Right lobe of liver (tissue), 6 donors: ENCODE data around the gene PKD1. TPM values are rescaled to one million over a fixed set of nuclear protein-coding genes. Genes with fewer than 3 reads are reported as not detected.

Source experiments
- ATAC-seq, 4 donors: fragments of 200-7000 bp; cut with Tn5 transposase; one replicate each; pipeline ENCODE4 v1.9.1; 2020; ENCODE audit warnings: mild to moderate bottlenecking in 4 of 4, moderate library complexity in 4 of 4
- DNase-seq, 3 donors: peaks; one replicate each; pipeline ENCODE4 v3.0.0-alpha.2; 2020
- H3K27ac ChIP-seq, 3 donors: fragments of 200-600 bp; one replicate each; pipeline ENCODE4 v1.8.0; 2022
- H3K27me3 ChIP-seq, 2 donors: fragments of 200-600 bp; one replicate each; pipeline ENCODE4 v1.8.0; 2022
- H3K36me3 ChIP-seq, 4 donors: fragments of 200-600 bp; sonication (generic) in 1 of 4; one replicate each; pipeline versions ENCODE4 v1.5.1 to v1.8.0; 2017 to 2022; ENCODE audit warnings: control low read depth in 1 of 4
- H3K4me1 ChIP-seq, 4 donors: fragments of 200-600 bp; sonication (generic) in 1 of 4; one replicate each; pipeline versions ENCODE4 v1.5.1 to v1.8.0; 2017 to 2022; ENCODE audit warnings: control low read depth in 1 of 4
- H3K4me3 ChIP-seq, 3 donors: fragments of 200-600 bp; one replicate each; pipeline ENCODE4 v1.8.0; 2022
- H3K9me3 ChIP-seq, 4 donors: fragments of 200-600 bp; sonication (generic) in 1 of 4; one replicate each; pipeline versions ENCODE4 v1.5.1 to v1.8.0; 2017 to 2022; ENCODE audit warnings: control low read depth in 1 of 4
- CTCF ChIP-seq, 4 donors: fragments of 200-600 bp in 3 of 4; fragments of 450-650 bp in 1 of 4; IDR thresholded peaks; one replicate each; pipeline versions ENCODE4 v1.5.1 to v1.8.0; 2016 to 2022; ENCODE audit warnings: antibody characterized with exemption in 4 of 4, mild to moderate bottlenecking in 2 of 4
- POLR2A ChIP-seq: fragments of 450-650 bp; IDR thresholded peaks from one replicate; pipeline ENCODE4 v1.6.1; 2017; ENCODE audit warnings: antibody characterized with exemption, mild to moderate bottlenecking
- WGBS: methylation state at CpG from one replicate; pipeline ENCODE4 v1.1.6; 2018; ENCODE audit warnings: low coverage, low lambda C conversion rate; ENCODE audit not compliant: insufficient coverage; ENCODE audit errors: missing lambda C conversion rate; 5-methylcytosine and 5-hydroxymethylcytosine counted together
- intact Hi-C, 2 donors: fragments of 100-400 bp; cut with DNase I; formaldehyde crosslinking; loops; one replicate each; pipeline versions ENCODE4 v1.11.2 to v1.14.1; 2022
- total RNA-seq, 6 experiments: library from RNA; depleted of rRNA in 2 of 6; stranded (reverse); fragments of >200 nt in 2 of 6; fragmentation: NEBNext Ultra II Directional in 3 of 6; extraction: Animal tissue kit (Norgen Biotek cat#: 25700) in 3 of 6; gene quantifications; one replicate each; pipeline versions ENCODE4 v1.1.0 to v1.2.4, GENCODE V29; 2016 to 2023
- donor health status: DM: no; HTN: yes; CAD: no.
- donor health status: DM: no; HTN: no; CAD: no.
- donor health status: DM: no; HTN: no; CAD: no.
- donor health status: DM: no; HTN: yes; CAD: no.
- donor health status: DM: no; HTN: yes; CAD: no.

PKD1 gene
- total RNA-seq, 6 experiments from 2014 or later, result 28.5 to 58.2 (median 42.8) TPM

GRCh38 chr16:2066139-2066538 lies 69.6 kb downstream of the PKD1 start:
- no peaks in the 10 kb centered on the region for H3K9me3 ChIP-seq
- DNase-seq, result no peak
- H3K27me3 ChIP-seq, result no peaks in the 10 kb centered on the region
- TF ChIP-seq CTCF (IDR thresholded peaks at IDR 0.05), result no peak
- intact Hi-C loops, result no loop called here
- H3K36me3 ChIP-seq, result peaks cover 0 to 53% (median 8%) of the 10 kb centered on the region in 4 donors
- no peak overlapping the region for H3K27ac ChIP-seq
- peaks cover 0 to 8% (median 4%) of the 10 kb centered on the region in 4 donors for H3K4me1 ChIP-seq
- ATAC-seq, result no peak
- H3K4me3 ChIP-seq, result no peak overlapping the region
- 85% methylated on average over 4 of the region's 11 CpGs for WGBS

- Histone ChIP-seq H3K4me1 (peaks cover 0 to 8% (median 4%) of the 10 kb centered on the region in 4 donors), H3K4me3 (no peak overlapping the region), H3K36me3 (peaks cover 0 to 57% (median 8%) of the 10 kb centered on the region in 4 donors), H3K9me3 (no peaks in the 10 kb centered on the region), H3K27ac (peak overlapping the region in 1 of 3 donors; percentile 36), H3K27me3 (no peaks in the 10 kb centered on the region)
- WGBS, result 34% methylated on average over 4 of the region's 16 CpGs
- intact Hi-C loops, result loop anchor here in 1 of 2 donors (5.0 kb wide), 1 partner anchor 47 kb away; the partner anchor contains the start of gene NPW
- ATAC-seq (peak; percentile 39 to 92 (median 64)), DNase-seq (peak in 2 of 3 donors; percentile 55 to 82)
- TF ChIP-seq CTCF (IDR thresholded peaks at IDR 0.05) (no peak), POLR2A (no peak)
These were observed 71.2 kb downstream of the PKD1 start for GRCh38 chr16:2064368-2064945.

GRCh38 chr16:2063861-2064260 lies 71.8 kb downstream of the PKD1 start:
- Histone ChIP-seq H3K36me3 (peaks cover 0 to 53% (median 8%) of the 10 kb centered on the region in 4 donors), H3K27me3 (no peaks in the 10 kb centered on the region), H3K9me3 (no peaks in the 10 kb centered on the region), H3K4me3 (no peak overlapping the region), H3K4me1 (peaks cover 0 to 8% (median 4%) of the 10 kb centered on the region in 4 donors), H3K27ac (peak overlapping the region in 1 of 3 donors; percentile 36)
- ATAC-seq, result peak in 1 of 4 donors; percentile 6
- 94% methylated on average over 3 of the region's 25 CpGs for WGBS
- no peak for TF ChIP-seq POLR2A
- DNase-seq, result peak in 1 of 3 donors; percentile 51
- intact Hi-C loops, result loop anchor here in 1 of 2 donors (5.0 kb wide), 1 partner anchor 47 kb away; the partner anchor contains the start of gene NPW

GRCh38 chr16:2062801-2063200 lies 72.9 kb downstream of the PKD1 start:
- ATAC-seq (no peak), DNase-seq (no peak)
- Histone ChIP-seq H3K36me3 (peaks cover 0 to 48% (median 8%) of the 10 kb centered on the region in 4 donors), H3K4me3 (no peak overlapping the region), H3K4me1 (peaks cover 0 to 8% (median 4%) of the 10 kb centered on the region in 4 donors), H3K9me3 (no peaks in the 10 kb centered on the region), H3K27ac (no peak overlapping the region), H3K27me3 (no peaks in the 10 kb centered on the region)
- WGBS, result no CpG with 5 or more reads among the region's 28 CpGs
- TF ChIP-seq CTCF (IDR thresholded peaks at IDR 0.05) (no peak), POLR2A (no peak)
- intact Hi-C loops, result loop anchor here in 1 of 2 donors (5.0 kb wide), 1 partner anchor 46 kb away; the partner anchor contains the start of gene NPW

GRCh38 chr16:2061526-2061925 lies 74.2 kb downstream of the PKD1 start:
- TF ChIP-seq CTCF (IDR thresholded peaks at IDR 0.05) (no peak), POLR2A (no peak)
- Histone ChIP-seq H3K27ac (no peak overlapping the region), H3K9me3 (no peaks in the 10 kb centered on the region), H3K4me3 (no peak overlapping the region), H3K4me1 (peaks cover 0 to 8% (median 4%) of the 10 kb centered on the region in 4 donors), H3K27me3 (no peaks in the 10 kb centered on the region), H3K36me3 (peaks cover 0 to 48% (median 10%) of the 10 kb centered on the region in 4 donors)
- no CpG with 5 or more reads among the region's 13 CpGs for WGBS
- intact Hi-C loops, result loop anchor here in 1 of 2 donors (5.0 kb wide), 1 partner anchor 44 kb away; the partner anchor contains the start of gene NPW
- no peak for DNase-seq
- ATAC-seq, result no peak
